Spleen (tissue), 11 donors: ENCODE measurements around the gene BBLN. TPM values are rescaled to one million over a fixed set of nuclear protein-coding genes. Genes with fewer than 3 reads are reported as not detected.

Experiments
- DNase-seq: peaks from one replicate; pipeline ENCODE4 v3.0.0-alpha.2; 2020
- H3K27ac ChIP-seq, 8 donors: fragments of 200-600 bp; sonication (generic) in 7 of 8; 1 replicate in 4 of 8; 2 replicates in 4 of 8; pipeline versions ENCODE4 v1.5.0 to v1.8.0; 2016 to 2021; ENCODE audit warnings: inconsistent platforms in 4 of 8, mild to moderate bottlenecking in 4 of 8, moderate library complexity in 1 of 8
- H3K27me3 ChIP-seq, 7 donors: fragments of 200-600 bp; sonication (generic) in 6 of 7; replicated peaks in 1 of 7; 1 replicate in 4 of 7; 2 replicates in 3 of 7; pipeline versions ENCODE4 v1.5.0 to v1.8.0; 2016 to 2021; ENCODE audit warnings: inconsistent platforms in 3 of 7, mild to moderate bottlenecking in 1 of 7
- H3K36me3 ChIP-seq, 6 donors: fragments of 200-600 bp; sonication (generic) in 5 of 6; 1 replicate in 4 of 6; 2 replicates in 2 of 6; pipeline versions ENCODE4 v1.5.0 to v1.8.0; 2016 to 2021; ENCODE audit warnings: inconsistent platforms in 2 of 6
- H3K4me1 ChIP-seq, 6 donors: fragments of 200-600 bp; sonication (generic) in 5 of 6; 1 replicate in 3 of 6; 2 replicates in 3 of 6; pipeline versions ENCODE4 v1.5.0 to v1.8.0; 2016 to 2021; ENCODE audit warnings: inconsistent platforms in 3 of 6
- H3K4me3 ChIP-seq, 8 donors: fragments of 200-600 bp; sonication (generic) in 7 of 8; 1 replicate in 4 of 8; 2 replicates in 4 of 8; pipeline versions ENCODE4 v1.5.0 to v1.8.0; 2016 to 2021; ENCODE audit warnings: inconsistent platforms in 4 of 8, mild to moderate bottlenecking in 4 of 8, moderate library complexity in 2 of 8
- H3K9me3 ChIP-seq, 8 donors: fragments of 200-600 bp; sonication (generic) in 7 of 8; 1 replicate in 4 of 8; 2 replicates in 4 of 8; pipeline versions ENCODE4 v1.5.0 to v1.8.0; 2016 to 2021; ENCODE audit warnings: inconsistent platforms in 4 of 8
- POLR2A ChIP-seq, 3 donors: fragments of 450-650 bp; IDR thresholded peaks; one replicate each; pipeline ENCODE4 v1.5.1; 2017; ENCODE audit warnings: antibody characterized with exemption in 3 of 3, mild to moderate bottlenecking in 1 of 3
- POLR2AphosphoS5 ChIP-seq, 3 donors: sonication (generic); formaldehyde crosslinking; IDR thresholded peaks; one replicate each; pipeline ENCODE4 v1.5.1; 2017; ENCODE audit warnings: antibody characterized with exemption in 3 of 3
- WGBS, 5 donors: extraction: QIAGEN DNeasy Blood & Tissue Kit in 3 of 5; methylation state at CpG; one replicate each; pipeline versions ENCODE4 v1.1.5 to v1.1.7; 2013 to 2018; 5-methylcytosine and 5-hydroxymethylcytosine counted together
- intact Hi-C: fragments of 100-400 bp; cut with DNase I; formaldehyde crosslinking; loops from one replicate; pipeline ENCODE4 v1.15.0; 2023; ENCODE audit warnings: low total_unique reads
- polyA plus RNA-seq, 3 donors: library from polyadenylated mRNA; stranded (reverse); fragments of 200-250 nt; gene quantifications; one replicate each; pipeline ENCODE4 v1.2.1, GENCODE V29; 2013
- total RNA-seq, 7 donors: library from RNA; depleted of rRNA in 3 of 7; stranded (reverse); fragments of >200 nt in 3 of 7; fragmentation: NEBNext Ultra II Directional in 4 of 7; extraction: Animal tissue kit (Norgen Biotek cat#: 25700) in 4 of 7; gene quantifications; one replicate each; pipeline versions ENCODE4 v1.1.0 to v1.2.1, GENCODE V29; 2016 to 2021
- TF ChIP-seq, protein P1 (sequence below), 11 experiments: fragments of 200-600 bp in 7 of 11; fragments of 450-650 bp in 4 of 11; sonication (generic) in 4 of 11; IDR thresholded peaks in 8 of 11; conservative IDR thresholded peaks in 3 of 11; 1 replicate in 7 of 11; 2 replicates in 4 of 11; pipeline versions ENCODE4 v1.4.0 to v1.8.0; 2016 to 2021; ENCODE audit warnings: antibody characterized with exemption in 11 of 11, inconsistent platforms in 4 of 11, mild to moderate bottlenecking in 1 of 11
- donor health status: healthy with polysubstance abuse.
- donor health status: DM: no; HTN: no; CAD: no; lungs with moderate emphysema.
- donor health status: DM: no; HTN: no; CAD: no.
- donor health status: Bipolar disorder and iron deficiency.
- donor health status: healthy.
- donor health status: DM: no; HTN: no; CAD: no.
- donor health status: DM: yes; HTN: yes; CAD: no.

BBLN gene
- total and polyA plus RNA-seq, 10 donors = 43.5 to 220 (median 165) TPM

DNA sequence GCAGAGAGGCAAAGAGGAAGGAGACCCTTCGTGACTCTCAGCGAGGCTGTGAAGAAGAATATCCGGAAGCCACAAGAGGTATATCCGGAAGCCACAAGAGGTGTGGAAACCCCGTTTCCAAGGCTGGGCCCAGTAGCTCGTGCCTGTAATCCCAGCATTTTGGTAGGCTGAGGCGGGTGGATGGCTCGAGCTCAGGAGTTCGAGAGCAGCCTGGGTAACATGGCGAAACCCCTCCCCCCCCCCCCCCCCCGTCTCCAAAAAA is 612 bp upstream of the BBLN start:
- 6 to 23% (median 11%) methylated on average over 11 of the region's 11 CpGs for WGBS, 5 donors
- intact Hi-C loops = no loop called here
- H3K36me3 ChIP-seq = peaks cover 0 to 26% (median 13%) of the 10 kb centered on the region in 6 donors
- no peaks in the 10 kb centered on the region for H3K27me3 ChIP-seq
- peak overlapping the region; percentile 61 to 93 (median 86) for H3K27ac ChIP-seq
- no peaks in the 10 kb centered on the region for H3K9me3 ChIP-seq
- H3K4me3 ChIP-seq = peak overlapping the region; percentile 33 to 90 (median 76)
- TF ChIP-seq POLR2AphosphoS5 (IDR thresholded peaks at IDR 0.05) = no peak
- TF ChIP-seq, protein P1, sequence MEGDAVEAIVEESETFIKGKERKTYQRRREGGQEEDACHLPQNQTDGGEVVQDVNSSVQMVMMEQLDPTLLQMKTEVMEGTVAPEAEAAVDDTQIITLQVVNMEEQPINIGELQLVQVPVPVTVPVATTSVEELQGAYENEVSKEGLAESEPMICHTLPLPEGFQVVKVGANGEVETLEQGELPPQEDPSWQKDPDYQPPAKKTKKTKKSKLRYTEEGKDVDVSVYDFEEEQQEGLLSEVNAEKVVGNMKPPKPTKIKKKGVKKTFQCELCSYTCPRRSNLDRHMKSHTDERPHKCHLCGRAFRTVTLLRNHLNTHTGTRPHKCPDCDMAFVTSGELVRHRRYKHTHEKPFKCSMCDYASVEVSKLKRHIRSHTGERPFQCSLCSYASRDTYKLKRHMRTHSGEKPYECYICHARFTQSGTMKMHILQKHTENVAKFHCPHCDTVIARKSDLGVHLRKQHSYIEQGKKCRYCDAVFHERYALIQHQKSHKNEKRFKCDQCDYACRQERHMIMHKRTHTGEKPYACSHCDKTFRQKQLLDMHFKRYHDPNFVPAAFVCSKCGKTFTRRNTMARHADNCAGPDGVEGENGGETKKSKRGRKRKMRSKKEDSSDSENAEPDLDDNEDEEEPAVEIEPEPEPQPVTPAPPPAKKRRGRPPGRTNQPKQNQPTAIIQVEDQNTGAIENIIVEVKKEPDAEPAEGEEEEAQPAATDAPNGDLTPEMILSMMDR (IDR thresholded peaks at IDR 0.05 in 8 of 11, conservative IDR thresholded peaks at IDR 0.05 in 3 of 11) = no peak
- no peak for TF ChIP-seq POLR2A (IDR thresholded peaks at IDR 0.05)
- peaks cover 8 to 54% (median 26%) of the 10 kb centered on the region in 6 donors for H3K4me1 ChIP-seq
- no peak for DNase-seq

DNA sequence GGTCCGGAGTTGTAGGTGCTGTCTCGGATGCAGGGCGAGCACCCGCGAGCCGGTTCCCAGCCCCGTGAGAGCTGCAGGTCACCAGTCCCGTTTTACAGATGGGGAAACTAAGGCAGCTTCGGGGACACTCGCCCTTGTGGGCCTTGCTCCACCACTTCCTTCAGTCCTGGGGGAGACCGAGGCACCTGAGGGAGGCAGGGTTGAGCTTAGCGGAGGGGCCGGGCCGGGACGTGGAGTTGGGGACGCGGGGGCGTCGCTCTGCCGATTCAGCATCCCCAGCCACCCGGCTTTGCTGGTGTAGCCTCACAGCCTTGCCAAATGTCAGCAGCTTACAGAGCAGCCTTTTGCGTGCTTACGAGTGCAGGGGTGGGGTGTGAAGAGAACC is 530 bp downstream of the BBLN start:
- H3K36me3 ChIP-seq = peaks cover 0 to 37% (median 21%) of the 10 kb centered on the region in 6 donors
- peaks cover 8 to 55% (median 26%) of the 10 kb centered on the region in 6 donors for H3K4me1 ChIP-seq
- no peaks in the 10 kb centered on the region for H3K9me3 ChIP-seq
- TF ChIP-seq, protein P1 (IDR thresholded peaks at IDR 0.05 in 8 of 11, conservative IDR thresholded peaks at IDR 0.05 in 3 of 11) = no peak
- TF ChIP-seq POLR2AphosphoS5 (IDR thresholded peaks at IDR 0.05) (no peak), POLR2A (IDR thresholded peaks at IDR 0.05) (no peak)
- DNase-seq = no peak
- H3K27me3 ChIP-seq = no peaks in the 10 kb centered on the region
- WGBS, 5 donors = 0 to 1% (median 1%) methylated on average over 16 to 23 of the region's 23 CpGs
- intact Hi-C loops = no loop called here
- H3K4me3 ChIP-seq = peak overlapping the region; percentile 33 to 90 (median 76)
- peak overlapping the region; percentile 61 to 93 (median 86) for H3K27ac ChIP-seq

DNA sequence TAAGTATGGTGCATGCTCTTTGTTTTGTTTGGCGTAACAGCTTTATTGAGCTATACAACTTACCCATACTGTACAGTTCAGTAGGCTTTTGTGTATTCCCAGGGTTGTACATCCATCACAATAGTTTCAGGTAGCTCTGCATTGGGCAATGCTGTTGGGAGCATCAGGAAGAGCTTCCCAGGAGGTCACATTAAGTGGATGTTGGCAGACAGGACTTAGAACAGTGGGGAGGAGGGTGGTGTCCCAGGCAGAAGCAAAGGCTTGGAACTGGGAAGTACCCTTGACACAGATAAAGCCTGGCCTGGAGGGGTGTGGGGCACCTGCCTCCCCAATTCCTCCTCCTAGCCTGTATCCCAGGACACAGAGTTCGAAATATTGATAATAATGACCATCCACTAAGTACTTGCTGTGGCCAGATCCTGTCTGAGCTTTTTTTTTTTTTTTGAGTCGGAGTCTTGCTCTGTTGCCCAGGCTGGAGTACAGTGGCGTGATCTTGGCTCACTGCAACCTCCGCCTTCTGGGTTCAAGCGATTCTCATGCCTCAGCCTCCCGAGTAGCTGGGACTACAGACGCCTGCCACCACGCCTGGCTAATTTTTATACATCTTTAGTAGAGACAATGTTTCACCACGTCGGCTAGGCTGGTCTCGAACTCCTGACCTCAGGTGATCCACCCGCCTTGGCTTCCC is 1.3 kb downstream of the BBLN start:
- Histone ChIP-seq H3K27me3 (no peaks in the 10 kb centered on the region), H3K27ac (peak overlapping the region in 3 of 8 donors; percentile 27 to 51 (median 34)), H3K4me3 (peak overlapping the region in 3 of 8 donors; percentile 73 to 80 (median 74)), H3K4me1 (peaks cover 8 to 55% (median 26%) of the 10 kb centered on the region in 6 donors), H3K9me3 (no peaks in the 10 kb centered on the region), H3K36me3 (peaks cover 0 to 45% (median 29%) of the 10 kb centered on the region in 6 donors)
- intact Hi-C loops = no loop called here
- TF ChIP-seq POLR2A (IDR thresholded peaks at IDR 0.05) (no peak), POLR2AphosphoS5 (IDR thresholded peaks at IDR 0.05) (no peak)
- TF ChIP-seq, protein P1 (IDR thresholded peaks at IDR 0.05 in 8 of 11, conservative IDR thresholded peaks at IDR 0.05 in 3 of 11) = no peak
- no peak for DNase-seq
- WGBS, 5 donors = 89 to 94% (median 91%) methylated on average over 13 of the region's 13 CpGs

DNA sequence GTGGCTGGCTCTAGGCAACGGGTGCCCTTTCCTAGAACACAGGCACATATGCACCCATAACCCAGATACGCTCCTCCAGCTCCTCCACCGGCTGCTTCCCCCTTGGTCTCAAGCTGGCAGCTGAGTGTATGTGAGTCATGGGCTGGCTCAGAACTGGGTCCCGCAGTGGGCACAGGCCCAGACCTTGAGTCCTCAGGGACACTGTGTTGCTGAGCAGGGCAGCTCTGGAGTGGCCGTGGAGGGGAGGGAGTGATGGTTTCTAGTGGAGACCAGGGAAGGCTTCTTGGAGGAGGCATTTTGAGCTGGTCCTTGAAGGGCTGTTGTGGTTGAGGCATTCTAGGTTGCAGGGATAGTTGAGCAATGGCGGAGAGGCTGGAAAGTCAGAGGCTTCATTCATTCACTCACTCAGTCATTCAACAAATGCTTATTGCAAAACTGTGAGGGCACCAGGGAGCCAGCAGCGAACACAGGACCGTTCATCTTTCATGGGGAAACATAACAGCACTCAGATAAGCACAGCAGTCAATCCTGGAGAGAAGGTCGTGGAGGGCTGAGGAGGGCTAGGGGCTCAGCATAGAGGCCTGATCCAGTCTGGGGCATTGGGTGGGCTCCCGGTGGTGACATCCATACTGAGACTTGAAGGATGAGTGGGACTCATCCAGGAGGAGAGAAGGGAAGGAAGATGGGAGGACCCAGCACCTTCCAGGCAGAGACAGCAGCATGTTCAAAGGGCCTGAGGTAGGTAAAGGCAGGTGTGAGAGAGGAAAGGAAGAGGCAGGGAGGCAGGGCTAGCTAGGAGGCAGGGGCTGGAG is 2.4 kb downstream of the BBLN start:
- 57 to 86% (median 83%) methylated on average over 10 of the region's 10 CpGs for WGBS, 5 donors
- Histone ChIP-seq H3K9me3 (no peaks in the 10 kb centered on the region), H3K4me3 (no peak overlapping the region), H3K27me3 (no peaks in the 10 kb centered on the region), H3K36me3 (peaks cover 0 to 56% (median 39%) of the 10 kb centered on the region in 6 donors), H3K27ac (peak overlapping the region in 3 of 8 donors; percentile 27 to 51 (median 34)), H3K4me1 (peaks cover 8 to 55% (median 26%) of the 10 kb centered on the region in 6 donors)
- DNase-seq = peak; percentile 47
- TF ChIP-seq, protein P1 (IDR thresholded peaks at IDR 0.05 in 8 of 11, conservative IDR thresholded peaks at IDR 0.05 in 3 of 11) = no peak
- TF ChIP-seq POLR2AphosphoS5 (IDR thresholded peaks at IDR 0.05) = peak; percentile 59 to 64 (median 63)
- intact Hi-C loops = no loop called here
